Activated effector memory CD4-positive, alpha-beta T cell treated with anti-CD3 and anti-CD28 coated beads, Interleukin-2, amount 50 U/mL, for 16 hours (primary cell): ENCODE data around the gene CNTNAP5.

Experiments used
- DNase-seq: peaks from one replicate; pipeline ENCODE4 v3.0.0-alpha.2; 2020

Gene CNTNAP5

DNA sequence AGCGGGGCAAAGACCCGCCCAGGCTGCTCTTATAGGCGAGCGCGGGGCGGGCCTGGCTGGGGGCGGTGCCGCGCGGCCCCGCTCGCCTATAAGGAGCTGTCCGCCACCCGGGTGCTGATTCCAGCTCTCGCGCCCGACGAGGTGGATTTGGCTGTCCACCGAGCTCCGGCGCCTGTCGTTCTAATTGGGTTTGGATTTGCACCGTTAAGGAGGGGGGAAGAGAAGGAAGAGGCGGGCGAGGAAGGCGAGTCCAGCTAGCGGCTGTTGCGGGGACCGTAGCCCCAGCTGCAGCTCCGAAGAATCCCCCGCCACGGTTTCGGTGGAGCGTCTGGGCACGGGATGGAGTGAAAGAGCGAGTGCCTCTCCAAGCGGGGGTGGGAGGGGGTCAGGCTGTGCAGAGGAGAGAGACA lies at the start of gene CNTNAP5:
CNTNAP5 (plus strand) TSS at position 117 of the 410 bp plus-strand sequence. CDS start 364 bp downstream, outside the sequence.
- no peak for DNase-seq

DNA sequence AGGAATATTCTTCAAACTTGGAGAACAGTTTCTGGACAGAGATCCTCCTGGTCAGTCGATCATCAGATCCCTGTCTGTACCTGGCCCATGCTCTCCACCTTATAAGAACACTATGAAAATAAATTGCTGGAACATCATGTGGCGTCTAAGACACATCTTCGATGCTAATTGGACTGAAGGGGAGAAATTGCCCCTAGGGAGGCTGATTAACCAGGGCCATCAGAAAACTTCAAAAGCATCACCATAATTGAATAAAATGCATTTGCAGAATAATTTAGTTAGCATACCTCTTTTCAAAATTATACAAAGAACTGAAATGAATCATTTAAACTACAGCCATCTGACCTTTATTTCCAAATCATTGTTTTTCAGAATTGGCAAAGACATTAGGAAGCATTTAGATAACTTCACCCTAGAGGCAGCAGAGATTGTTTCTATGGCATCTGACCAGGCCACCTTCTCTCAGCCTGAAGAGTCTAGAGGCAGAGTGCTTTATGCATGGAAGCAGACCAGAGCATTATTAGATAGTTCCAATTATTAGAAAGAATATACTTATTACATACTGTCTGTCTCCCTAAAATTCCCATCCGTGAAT lies 48.9 kb upstream of the CNTNAP5 start:
- no peak for DNase-seq

DNA sequence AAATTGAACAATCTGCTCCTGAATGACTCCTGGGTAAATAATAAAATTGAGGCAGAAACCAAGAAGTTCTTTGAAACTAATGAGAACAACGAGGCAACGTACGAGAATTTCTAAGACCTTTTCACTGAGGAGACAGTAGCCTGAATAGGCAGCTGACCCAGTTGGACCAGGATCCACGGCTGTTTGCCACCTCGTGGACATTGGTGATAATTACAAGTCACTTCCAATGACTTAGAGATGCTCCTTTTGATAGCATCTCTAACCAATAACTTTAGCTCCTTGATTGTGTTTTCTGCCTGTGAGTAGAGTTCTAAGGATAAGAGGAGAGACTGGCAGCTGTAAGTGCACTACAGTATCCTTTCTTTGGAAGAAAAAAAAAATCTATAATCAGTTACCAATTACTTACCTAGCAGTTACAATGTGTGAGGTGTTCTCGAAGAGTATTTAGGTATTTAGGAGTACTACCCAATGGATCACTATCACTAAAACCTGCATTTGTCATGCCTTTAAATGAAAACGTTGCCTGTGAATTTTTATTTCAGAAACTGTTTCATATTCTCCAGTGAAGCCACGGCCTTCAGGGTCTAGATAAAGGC lies 31.3 kb upstream of the CNTNAP5 start:
- DNase-seq: no peak

DNA sequence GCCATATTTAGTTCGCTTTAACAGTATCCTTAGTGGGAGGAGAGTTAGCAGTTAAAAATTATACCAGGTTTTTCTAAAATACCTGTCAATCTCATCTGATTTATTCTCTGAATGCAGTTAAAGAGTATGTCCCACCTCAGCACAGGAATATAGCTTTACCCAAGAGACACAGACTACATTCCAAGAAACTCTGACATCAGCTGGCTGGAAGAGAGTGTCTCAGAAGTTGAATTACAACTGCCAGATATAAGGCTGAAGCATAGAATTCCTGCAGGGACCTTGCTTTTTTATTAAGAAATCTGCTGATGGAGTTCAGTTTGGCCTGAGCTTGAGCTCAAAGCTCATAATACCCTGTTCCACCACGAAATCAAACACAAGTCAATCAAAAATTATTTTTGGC lies 25.4 kb upstream of the CNTNAP5 start:
- no peak for DNase-seq

DNA sequence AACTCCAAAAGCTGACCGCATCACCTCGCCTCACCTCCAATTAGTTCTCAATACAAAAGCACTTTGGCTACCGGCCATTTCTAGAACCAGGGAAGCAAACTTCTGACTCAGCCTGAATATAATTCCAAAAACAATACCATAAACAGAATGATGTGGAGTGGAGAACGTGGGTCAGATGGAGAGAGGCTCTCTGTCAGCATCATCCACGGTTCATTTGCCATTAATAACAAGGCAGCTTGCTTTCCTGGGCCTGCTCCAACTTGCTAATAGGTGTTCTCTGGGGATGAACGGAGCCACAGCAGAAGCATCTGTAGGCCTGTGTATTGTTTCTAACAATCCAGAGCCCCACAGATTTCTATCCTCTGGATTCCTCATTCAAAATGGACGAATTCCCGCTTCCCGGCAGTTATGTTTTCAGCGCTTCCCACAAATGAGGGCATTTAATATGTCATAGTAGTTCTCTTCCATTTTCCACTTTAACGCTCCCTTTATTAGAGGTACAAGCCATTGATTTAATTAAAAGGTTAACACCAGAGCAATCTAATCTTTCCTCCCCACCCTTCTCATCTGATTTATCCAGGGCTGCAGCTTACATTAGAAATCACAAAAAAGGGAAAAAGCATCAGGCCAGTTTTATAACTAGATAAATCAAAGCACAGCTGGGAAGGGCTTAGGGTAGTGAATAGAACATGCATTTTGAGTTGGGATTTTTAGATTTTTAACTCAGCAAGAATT lies 23.2 kb upstream of the CNTNAP5 start:
- no peak for DNase-seq

DNA sequence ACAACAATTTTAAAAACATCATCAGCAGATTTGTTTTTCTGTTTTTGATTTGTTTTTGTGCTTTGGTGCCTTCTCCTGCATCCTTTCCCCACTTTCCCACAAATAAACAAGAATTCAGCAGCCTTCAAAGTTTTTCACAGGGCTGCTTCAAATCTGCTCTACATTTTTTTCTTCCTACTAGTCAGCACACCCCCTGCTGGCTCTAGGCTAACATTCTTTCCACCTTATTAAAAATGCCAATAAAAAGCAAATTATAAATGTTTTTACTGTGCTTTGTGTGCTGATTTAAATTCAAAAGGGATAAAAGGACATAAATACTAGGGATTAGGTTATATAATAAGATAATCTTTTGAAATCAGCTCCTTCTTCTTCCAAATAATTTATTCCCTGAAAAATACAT lies 6.2 kb upstream of the CNTNAP5 start:
- no peak for DNase-seq

DNA sequence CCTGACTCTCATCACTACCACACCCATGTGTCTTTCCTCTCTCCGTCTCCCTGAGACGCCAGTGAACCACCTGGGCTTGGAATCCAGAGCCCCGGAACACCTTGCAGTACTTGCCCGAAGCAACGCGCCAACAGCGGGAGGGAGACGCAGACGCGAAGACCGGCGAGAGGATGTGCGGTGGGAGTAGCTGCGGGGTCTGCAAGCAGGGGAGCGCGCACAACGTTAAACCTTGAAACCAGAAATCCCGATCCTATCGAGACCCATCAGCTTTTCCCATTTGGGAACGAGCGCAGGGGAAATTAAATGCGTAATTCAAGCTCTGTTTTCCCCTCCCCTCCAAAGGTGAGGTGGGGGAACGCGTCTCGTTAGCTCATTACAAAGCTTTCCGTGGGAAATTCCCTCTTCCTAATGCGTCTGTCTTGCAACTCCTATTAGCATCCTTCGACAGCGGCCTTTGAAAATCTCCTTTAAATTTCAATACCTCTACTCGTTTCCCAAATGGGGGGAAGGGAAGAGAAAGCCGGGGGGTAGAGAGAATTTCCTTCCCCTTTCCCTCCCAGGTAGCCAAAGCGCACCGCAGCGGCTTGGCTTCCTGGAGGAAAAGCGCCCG lies 421 bp upstream of the CNTNAP5 start:
- no peak for DNase-seq

DNA sequence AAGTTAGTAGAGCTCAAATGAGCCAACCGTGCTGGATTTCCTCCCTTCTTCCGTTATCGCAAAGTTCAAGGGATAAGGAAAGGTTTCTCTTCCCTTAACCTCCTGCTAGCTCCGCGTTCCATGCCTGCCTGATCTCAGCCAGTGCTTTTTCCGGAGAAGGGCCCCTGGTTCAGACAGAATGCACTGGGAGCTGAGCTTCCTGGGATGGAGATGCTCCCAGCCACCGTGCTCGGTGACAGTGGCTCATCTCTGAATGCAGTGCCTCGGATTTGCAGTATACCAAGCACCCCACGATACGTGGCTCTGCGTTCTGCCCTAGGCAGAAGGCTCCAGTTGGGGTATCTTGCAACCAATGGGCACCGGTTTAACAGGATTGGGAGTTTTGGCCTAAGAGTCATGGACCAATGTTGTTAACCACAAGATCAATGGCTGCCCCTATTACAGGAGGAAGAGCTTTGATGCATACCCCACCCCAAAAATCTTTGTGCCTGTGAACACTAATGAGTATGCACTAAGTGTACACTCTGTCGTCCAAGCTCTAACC lies 876 bp downstream of the CNTNAP5 start:
- DNase-seq: no peak

DNA sequence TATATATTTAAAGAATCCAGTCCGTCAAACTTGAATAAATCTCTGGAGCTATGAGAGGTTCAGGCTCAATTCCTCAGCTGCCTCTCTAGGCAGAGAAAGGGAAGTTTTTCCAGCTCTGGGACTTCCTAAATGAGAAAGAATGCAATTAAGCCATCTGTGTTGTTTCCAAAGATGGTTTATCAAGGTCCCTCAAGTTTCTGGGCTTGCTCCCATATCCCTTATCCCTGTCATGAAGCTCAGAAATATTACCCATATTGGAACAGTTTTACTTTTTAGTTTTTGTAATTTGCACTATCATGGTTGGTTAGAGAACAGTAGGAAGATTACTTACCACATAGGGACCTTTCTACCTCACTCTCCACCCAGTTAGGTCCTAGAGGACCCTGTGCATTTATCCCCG lies 1.4 kb downstream of the CNTNAP5 start:
- no peak for DNase-seq

DNA sequence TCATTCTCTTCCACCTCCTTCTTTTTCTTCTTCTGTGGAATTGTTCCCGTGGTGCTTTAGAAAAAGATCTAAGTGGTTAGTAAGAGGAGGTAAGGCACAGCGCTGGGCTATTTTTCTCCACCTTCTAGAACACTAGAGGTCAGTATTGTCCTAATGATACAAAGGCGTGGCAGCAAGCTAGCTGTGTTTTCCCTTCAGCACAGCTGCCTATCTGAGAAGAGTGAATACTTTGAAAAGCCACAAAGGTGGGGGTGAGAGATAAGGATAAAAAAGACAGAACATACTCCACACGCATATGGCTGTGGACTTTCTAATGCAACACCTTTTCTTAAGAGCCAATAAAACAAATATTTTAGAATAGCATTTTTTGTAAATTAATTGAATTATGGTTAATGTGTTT lies 2.1 kb downstream of the CNTNAP5 start:
- DNase-seq: no peak

DNA sequence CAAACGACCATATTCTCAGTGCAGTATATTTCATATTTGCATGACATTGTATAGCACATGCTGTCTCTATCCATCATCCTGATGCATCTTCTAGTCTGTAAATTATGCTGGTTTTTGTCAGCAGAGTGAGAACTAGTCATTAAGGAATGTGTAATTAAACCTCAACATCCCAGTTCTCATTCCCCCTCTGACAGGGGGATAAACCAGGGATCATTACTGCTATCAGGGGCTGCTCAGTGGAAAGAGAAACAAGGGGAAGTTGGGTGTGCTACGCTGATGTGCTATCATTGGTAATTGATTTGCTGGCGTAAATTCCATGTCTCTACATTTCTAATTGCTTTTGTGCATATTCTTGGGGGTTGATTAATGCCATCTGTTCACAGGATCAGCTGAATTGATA lies 7.7 kb downstream of the CNTNAP5 start:
- no peak for DNase-seq

DNA sequence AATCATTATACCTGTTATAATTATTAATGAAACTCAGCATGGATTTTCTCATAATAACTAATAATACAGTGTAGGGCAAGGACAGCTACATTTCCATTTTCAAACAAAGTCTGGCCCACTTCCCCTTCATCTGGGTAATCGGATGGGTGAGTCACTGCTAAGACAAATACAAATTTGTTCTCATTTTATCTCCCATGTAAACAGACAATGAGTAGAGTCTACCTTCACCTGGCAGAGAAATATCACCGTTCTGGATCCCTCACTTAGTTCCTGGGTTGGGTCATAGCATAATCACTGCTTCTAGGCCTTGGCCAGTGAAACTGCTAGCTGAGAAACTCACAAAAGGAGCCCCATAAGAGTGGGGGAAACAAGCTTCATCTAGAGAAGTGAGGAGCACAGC lies 9.2 kb downstream of the CNTNAP5 start:
- DNase-seq: no peak

DNA sequence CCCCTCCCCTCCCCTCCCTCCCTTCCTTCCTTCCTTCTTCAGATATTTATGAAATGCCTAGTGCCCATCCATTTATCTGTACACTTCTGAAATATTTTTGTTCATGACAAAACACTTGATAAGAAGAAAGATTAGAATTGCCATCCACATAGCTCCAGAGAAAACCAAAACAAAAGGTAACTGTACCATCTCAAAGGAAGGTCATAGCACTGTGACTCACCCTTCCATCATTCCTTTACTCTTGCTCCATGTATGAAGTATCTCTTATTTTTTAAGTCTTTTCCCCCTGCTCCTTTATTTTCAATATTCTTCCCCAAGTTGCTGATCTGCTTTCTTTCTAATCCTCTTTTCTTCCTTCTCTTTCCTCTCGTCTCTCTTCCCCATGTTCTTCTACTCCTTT lies 9.9 kb downstream of the CNTNAP5 start:
- DNase-seq: no peak

DNA sequence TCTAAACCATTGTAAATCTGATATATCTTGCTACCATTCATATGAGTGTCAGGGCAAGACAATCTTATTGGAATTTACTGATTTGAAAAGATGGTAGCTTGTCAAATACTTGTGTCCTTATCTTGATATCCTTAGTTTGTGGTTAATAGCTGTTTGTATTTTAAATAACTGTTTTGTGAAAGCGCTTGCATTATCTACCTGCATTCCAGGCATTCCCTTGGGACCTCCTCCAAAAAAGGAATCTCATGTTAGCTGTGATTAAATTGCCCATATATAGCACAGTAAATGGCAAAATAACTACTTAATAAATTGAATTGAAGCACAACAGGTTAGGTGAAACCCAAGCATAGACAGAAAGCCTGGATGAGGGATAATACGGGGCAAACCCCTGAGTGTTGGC lies 13.9 kb downstream of the CNTNAP5 start:
- no peak for DNase-seq

DNA sequence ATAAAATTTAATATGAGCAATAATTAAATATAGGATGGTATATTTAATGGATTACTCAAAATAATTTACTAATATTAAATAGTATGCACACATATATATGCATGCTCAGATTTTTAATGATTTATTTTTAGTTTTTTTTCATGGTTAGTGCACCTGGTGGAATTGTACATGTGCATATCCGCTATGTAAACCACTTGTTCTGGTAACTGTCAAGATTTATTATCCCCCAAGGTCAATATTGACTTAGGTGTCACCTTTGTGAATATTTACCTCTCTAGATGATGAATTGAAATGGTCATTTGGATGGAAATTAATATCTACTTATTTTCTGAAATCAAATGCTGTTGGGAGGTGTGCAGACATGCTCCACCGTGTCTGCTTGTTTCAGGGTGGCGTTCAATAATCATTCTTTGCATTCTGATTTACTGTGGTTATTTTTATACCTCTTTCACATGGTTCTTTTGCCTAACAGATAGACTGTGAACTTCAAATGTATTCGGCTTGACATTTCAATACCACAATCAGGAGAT lies 14.7 kb downstream of the CNTNAP5 start:
- DNase-seq: no peak

DNA sequence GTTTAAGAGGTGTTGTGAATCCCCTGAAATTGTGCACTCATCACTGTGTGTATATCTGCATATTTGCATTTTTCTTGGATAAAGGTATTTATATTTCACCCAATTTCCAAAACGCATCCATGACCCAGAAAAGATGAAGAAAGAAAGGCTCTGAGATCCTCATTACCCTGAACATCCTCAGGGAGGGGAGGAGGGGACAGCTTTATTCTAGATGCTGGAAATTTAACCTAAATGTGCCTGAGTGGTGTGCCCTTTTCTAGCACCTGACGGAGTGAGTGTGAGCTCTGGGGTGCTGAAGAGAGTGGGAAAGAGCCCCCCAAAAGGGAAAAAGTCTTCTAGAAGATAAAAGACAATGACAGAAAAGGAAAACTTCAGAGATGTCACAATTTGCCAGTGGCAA lies 20.8 kb downstream of the CNTNAP5 start:
- no peak for DNase-seq

DNA sequence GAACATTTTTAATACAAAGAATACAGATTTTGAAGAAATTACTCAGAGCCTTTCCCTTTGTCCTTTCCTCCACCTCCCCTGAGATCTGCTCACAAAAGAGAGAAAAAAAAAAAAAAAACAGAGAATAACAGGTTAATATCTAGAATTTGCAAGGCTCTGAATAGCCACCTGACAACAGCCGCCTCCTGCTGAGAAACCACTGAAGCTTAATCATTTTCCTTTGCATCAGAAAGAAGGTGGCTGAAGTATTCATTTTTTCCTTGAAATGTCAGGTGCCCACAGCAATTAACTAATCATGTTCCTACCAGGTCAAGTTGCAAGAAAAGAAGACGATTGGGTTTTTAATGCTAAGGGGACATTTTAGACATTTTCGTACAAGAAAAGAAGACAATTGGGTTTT lies 21.2 kb downstream of the CNTNAP5 start:
- no peak for DNase-seq

DNA sequence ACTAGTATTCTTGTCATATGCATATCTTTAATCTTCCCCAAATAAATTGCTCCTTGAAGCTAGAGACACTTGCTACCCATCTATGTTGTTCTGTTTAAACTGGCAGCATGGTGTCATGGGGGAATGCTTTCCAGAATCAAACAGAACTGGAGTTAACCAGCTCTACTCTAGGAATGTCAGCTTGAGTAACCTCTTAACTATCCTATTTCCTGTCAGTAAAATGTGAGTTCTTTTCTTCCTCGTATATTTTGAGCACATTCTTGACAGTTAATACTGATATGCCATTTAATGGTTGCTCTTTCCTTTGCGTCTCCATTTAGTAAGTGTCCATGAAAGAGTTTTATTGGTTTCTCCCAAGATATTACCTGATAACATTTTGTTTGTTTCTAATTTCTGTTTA lies 23.0 kb downstream of the CNTNAP5 start:
- DNase-seq: no peak

DNA sequence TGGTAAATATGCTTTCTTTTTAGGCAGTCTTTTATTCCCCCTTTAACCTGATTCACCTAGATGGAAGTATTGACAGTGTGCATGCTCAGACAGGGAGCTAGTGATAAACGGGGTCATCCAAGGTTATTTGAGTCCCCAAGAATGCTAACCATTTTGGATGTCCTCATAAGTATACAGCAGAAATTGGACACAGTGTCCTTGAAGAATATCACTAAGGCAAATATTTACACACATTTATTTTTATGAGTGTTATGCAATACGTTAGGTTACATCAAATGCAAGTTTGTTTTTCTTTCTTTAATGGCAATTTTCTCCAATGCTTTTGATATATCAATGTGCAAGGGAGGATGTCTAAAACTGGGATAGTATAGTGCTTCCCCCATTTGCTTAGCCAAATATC lies 23.6 kb downstream of the CNTNAP5 start:
- no peak for DNase-seq

DNA sequence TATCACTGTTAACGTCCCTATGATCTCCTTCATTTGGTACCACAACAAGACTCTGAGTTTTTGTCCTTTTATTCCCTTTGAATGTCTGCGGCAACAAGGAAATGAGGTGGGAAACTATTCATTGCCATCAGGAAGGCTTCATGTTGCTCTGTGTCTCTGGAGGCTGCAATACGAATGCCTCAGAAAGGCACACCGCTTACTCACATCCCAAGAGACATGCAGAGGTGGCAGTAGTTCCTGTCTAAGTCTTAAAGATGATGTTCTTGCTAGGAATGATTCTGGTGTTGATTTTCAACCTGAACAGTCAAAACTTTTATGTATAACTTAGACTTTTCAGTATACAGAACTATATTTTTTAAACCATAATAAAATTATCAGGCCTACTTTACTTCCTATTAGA lies 24.0 kb downstream of the CNTNAP5 start:
- no peak for DNase-seq

DNA sequence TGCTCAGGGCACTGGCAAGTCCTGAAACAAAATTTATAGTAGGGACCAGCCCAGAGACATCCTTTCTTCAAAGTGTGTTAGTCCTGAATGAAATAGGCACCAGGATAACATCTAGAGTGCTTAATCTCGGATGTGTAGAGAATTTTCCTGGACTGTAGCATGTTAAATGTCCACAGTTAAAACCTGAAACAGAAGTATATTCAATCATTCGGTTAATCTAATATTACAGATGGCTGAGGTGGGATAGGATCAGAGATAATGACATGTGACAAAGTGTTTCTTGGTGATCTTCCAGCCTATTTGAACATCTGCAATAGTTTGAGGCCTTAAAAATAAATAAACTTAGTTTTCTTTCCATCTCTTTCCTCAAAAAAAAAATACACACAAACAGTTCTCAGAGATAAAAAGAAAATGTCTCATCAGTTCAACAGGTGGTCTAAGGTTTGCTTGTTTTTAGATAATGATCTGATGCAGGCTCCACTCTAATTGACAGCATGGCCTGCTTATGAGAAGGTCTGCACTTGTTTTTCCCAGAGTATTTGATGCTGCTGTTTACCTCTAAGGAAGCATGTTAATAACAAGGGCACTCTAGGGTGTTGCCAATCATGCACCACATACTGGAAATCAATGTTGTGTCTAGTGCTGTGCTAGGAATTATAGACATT lies 25.9 kb downstream of the CNTNAP5 start:
- DNase-seq: no peak

DNA sequence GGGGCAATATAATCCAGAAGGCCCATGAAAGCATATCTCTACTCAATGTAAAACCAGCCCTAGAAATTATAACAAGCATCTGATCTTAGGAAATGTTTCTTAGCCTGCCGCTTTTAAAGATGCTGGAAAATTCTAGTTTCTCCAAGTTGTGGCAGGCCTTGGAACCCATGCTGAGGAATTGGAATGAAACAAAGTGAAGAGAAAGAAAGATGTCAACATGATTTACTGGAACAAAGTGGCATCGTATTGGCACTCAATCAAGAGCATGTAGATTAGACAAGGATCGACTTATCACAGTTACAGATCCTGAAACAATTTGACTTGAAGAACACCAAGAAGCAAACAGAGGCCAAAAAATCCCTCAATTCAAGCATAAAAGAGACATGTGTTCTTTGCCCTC lies 28.7 kb downstream of the CNTNAP5 start:
- DNase-seq: no peak

DNA sequence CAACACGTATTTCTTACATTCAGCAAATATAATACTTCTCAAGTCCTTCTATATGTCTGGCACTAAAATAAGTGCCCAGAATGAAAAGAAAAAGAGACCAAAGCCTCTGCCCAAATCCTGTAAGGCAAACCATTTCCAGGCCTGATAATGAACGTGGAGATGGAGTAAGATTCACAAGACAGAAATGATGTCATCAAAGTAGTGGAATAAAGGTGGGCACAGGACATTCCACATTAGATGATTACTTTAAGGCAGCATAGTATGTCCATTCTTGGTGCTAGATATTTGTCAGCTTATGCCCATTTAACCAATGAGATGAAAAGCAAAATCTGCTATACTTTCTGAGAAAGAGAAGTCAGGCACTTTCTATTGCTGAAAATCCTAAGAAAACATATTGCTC lies 38.5 kb downstream of the CNTNAP5 start:
- no peak for DNase-seq
